Hepatocyte (in vitro differentiated cells): Measurements from ENCODE around the gene HBE1.

Experiments used
- EZH2 ChIP-seq: fragments of 200-600 bp; sonication (generic); IDR thresholded peaks from 2 replicates; pipeline ENCODE4 v1.6.1; 2016; ENCODE audit warnings: antibody characterized with exemption, mild to moderate bottlenecking, borderline replicate concordance
- EZH2phosphoT487 ChIP-seq: fragments of 200-600 bp; sonication (generic); IDR thresholded peaks from one replicate; pipeline ENCODE4 v1.6.1; 2018; ENCODE audit warnings: antibody characterized with exemption, mild to moderate bottlenecking, low read depth, moderate library complexity; ENCODE audit not compliant: unreplicated experiment, severe bottlenecking
- TF ChIP-seq, protein P1 (sequence below): fragments of 200-600 bp; sonication (generic); IDR thresholded peaks from 2 replicates; pipeline ENCODE4 v1.5.1; 2016; ENCODE audit warnings: antibody characterized with exemption, mild to moderate bottlenecking; ENCODE audit not compliant: poor library complexity

- TF ChIP-seq, protein P1, sequence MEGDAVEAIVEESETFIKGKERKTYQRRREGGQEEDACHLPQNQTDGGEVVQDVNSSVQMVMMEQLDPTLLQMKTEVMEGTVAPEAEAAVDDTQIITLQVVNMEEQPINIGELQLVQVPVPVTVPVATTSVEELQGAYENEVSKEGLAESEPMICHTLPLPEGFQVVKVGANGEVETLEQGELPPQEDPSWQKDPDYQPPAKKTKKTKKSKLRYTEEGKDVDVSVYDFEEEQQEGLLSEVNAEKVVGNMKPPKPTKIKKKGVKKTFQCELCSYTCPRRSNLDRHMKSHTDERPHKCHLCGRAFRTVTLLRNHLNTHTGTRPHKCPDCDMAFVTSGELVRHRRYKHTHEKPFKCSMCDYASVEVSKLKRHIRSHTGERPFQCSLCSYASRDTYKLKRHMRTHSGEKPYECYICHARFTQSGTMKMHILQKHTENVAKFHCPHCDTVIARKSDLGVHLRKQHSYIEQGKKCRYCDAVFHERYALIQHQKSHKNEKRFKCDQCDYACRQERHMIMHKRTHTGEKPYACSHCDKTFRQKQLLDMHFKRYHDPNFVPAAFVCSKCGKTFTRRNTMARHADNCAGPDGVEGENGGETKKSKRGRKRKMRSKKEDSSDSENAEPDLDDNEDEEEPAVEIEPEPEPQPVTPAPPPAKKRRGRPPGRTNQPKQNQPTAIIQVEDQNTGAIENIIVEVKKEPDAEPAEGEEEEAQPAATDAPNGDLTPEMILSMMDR = no peak
- TF ChIP-seq EZH2 = no peak
- TF ChIP-seq EZH2phosphoT487 = no peak
Observed at GRCh38 chr11:5230266-5230665, 39.5 kb downstream of the HBE1 start.
